ENCODE data around the gene CSNK1A1L.

Gene CSNK1A1L

GRCh38 chr13:37097076-37097475 is 8.4 kb downstream of the CSNK1A1L start:
- DNase-seq (ENCODE audit: low read depth) = no peak
- TF ChIP-seq, protein P1, sequence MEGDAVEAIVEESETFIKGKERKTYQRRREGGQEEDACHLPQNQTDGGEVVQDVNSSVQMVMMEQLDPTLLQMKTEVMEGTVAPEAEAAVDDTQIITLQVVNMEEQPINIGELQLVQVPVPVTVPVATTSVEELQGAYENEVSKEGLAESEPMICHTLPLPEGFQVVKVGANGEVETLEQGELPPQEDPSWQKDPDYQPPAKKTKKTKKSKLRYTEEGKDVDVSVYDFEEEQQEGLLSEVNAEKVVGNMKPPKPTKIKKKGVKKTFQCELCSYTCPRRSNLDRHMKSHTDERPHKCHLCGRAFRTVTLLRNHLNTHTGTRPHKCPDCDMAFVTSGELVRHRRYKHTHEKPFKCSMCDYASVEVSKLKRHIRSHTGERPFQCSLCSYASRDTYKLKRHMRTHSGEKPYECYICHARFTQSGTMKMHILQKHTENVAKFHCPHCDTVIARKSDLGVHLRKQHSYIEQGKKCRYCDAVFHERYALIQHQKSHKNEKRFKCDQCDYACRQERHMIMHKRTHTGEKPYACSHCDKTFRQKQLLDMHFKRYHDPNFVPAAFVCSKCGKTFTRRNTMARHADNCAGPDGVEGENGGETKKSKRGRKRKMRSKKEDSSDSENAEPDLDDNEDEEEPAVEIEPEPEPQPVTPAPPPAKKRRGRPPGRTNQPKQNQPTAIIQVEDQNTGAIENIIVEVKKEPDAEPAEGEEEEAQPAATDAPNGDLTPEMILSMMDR (IDR thresholded peaks at IDR 0.05; ENCODE audit: low read length, missing control alignments) = no peak
- no peak overlapping the region for H3K4me3 ChIP-seq (replicated peaks; ENCODE audit: low read depth, low read length)

GRCh38 chr13:37094840-37095239 is 10.6 kb downstream of the CSNK1A1L start:
- DNase-seq (ENCODE audit: low read depth) = no peak
- no peak overlapping the region for H3K4me3 ChIP-seq (replicated peaks; ENCODE audit: low read depth, low read length)
- TF ChIP-seq, protein P1 (IDR thresholded peaks at IDR 0.05; ENCODE audit: low read length, missing control alignments) = no peak

DNA sequence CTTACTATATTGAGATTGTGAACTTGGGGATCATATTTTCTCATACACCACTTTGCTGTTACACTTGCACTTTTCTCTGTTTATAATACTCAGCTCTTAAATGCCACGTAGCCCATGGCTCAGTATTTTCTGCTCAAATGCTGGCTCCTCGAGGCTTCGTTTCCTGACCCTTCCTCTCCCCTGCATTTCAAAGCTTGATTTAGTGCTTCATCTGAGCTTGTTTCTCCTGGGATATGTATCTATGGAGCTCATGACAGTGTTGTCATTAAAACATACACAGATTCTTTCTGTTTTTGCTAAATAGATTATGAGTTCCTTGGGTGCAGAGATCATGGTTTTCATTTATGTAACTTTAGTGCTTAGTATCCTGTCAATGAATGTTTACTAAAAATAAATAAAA is 11.4 kb downstream of the CSNK1A1L start:
- TF ChIP-seq, protein P1 (IDR thresholded peaks at IDR 0.05; ENCODE audit: low read length, missing control alignments) = no peak
- no peak overlapping the region for H3K4me3 ChIP-seq (replicated peaks; ENCODE audit: low read depth, low read length)

DNA sequence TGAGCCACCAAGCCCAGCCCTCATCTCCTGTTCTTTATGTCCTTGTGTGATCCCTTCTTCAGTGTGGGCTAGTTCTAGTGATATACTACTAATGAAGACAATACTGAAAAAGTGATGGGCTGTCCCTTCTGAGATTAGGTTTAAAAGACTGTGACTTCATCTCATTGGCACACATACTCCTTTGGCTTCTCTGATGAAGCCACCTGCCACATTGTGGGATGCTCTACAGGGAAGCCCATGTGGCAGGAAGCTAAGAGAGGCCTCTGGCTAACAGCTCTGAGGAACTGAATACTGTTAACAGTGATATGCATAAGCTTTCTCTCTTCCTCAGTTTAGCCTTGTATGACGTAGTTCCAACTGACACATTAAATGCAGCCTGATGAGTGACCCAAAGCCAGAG is 13.6 kb downstream of the CSNK1A1L start:
- TF ChIP-seq, protein P1 (IDR thresholded peaks at IDR 0.05; ENCODE audit: low read length, missing control alignments) = no peak
- no peak overlapping the region for H3K4me3 ChIP-seq (replicated peaks; ENCODE audit: low read depth, low read length)
- DNase-seq (ENCODE audit: low read depth) = no peak

More for the DNA sequence above, 11.4 kb downstream of the CSNK1A1L start:
- DNase-seq (ENCODE audit: low read depth) = no peak

GRCh38 chr13:37090912-37091311 is 14.6 kb downstream of the CSNK1A1L start:
- TF ChIP-seq, protein P1 (IDR thresholded peaks at IDR 0.05; ENCODE audit: low read length, missing control alignments) = no peak
- DNase-seq (ENCODE audit: low read depth) = no peak
- H3K4me3 ChIP-seq (replicated peaks; ENCODE audit: low read depth, low read length) = no peak overlapping the region

GRCh38 chr13:37089495-37089894 is 16.0 kb downstream of the CSNK1A1L start:
- TF ChIP-seq, protein P1 (IDR thresholded peaks at IDR 0.05; ENCODE audit: low read length, missing control alignments) = no peak
- no peak for DNase-seq (ENCODE audit: low read depth)
- H3K4me3 ChIP-seq (replicated peaks; ENCODE audit: low read depth, low read length) = no peak overlapping the region

DNA sequence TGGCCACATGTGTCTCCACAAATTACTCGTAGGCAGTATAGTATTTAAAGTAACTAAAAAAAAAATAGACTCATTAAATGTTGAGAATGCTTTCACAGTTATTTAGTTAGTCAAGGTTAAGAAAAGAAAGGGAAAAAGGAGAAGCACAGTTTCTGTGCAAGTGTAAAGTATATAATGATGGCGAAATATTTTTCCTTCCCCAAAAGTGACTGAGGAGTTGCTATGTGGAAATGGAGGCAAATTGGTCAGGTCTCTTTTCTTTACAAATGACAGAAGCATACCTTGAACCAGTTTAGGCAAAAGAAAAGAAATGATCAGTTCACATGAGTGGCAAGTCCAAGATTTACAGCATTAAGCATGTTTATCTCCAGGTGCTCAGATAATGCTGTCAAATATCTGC is 18.0 kb downstream of the CSNK1A1L start:
- H3K4me3 ChIP-seq (replicated peaks; ENCODE audit: low read depth, low read length) = no peak overlapping the region
- DNase-seq (ENCODE audit: low read depth) = no peak
- TF ChIP-seq, protein P1 (IDR thresholded peaks at IDR 0.05; ENCODE audit: low read length, missing control alignments) = no peak

Measured in fibroblast of pulmonary artery (primary cell).